Sigmoid colon (tissue), 7 donors: ENCODE data around the gene WFDC13. TPM values are rescaled to one million over a fixed set of nuclear protein-coding genes. Genes with fewer than 3 reads are reported as not detected.

Experiments used
- DNase-seq: peaks from one replicate; pipeline ENCODE4 v3.0.0-alpha.2; 2019
- H3K27ac ChIP-seq, 4 donors: fragments of 200-600 bp; sonication (generic); one replicate each; pipeline ENCODE4 v1.5.1; 2016 to 2019; ENCODE audit warnings: mild to moderate bottlenecking in 1 of 4
- H3K27me3 ChIP-seq, 3 donors: fragments of 200-600 bp; sonication (generic); one replicate each; pipeline ENCODE4 v1.5.1; 2019; ENCODE audit warnings: mild to moderate bottlenecking in 1 of 3
- H3K36me3 ChIP-seq, 4 donors: fragments of 200-600 bp; sonication (generic); one replicate each; pipeline ENCODE4 v1.5.1; 2016 to 2019
- H3K4me1 ChIP-seq, 4 donors: fragments of 200-600 bp; sonication (generic); one replicate each; pipeline ENCODE4 v1.5.1; 2017 to 2019
- H3K4me3 ChIP-seq, 4 donors: fragments of 200-600 bp; sonication (generic); one replicate each; pipeline ENCODE4 v1.5.1; 2017 to 2019; ENCODE audit warnings: mild to moderate bottlenecking in 2 of 4, moderate library complexity in 1 of 4
- H3K9me3 ChIP-seq, 4 donors: fragments of 200-600 bp in 3 of 4; sonication (generic) in 3 of 4; one replicate each; pipeline versions ENCODE4 v1.5.1 to v1.6.1; 2013 to 2019
- CTCF ChIP-seq, 4 experiments: fragments of 450-650 bp in 3 of 4; fragments of 200-600 bp in 1 of 4; IDR thresholded peaks; one replicate each; pipeline ENCODE4 v1.5.1; 2016 to 2019; ENCODE audit warnings: antibody characterized with exemption in 4 of 4, mild to moderate bottlenecking in 3 of 4, moderate library complexity in 2 of 4
- EP300 ChIP-seq, 4 donors: sonication (generic); formaldehyde crosslinking; IDR thresholded peaks; one replicate each; pipeline ENCODE4 v1.6.1; 2017; ENCODE audit warnings: antibody characterized with exemption in 4 of 4
- POLR2A ChIP-seq, 2 donors: fragments of 450-650 bp; IDR thresholded peaks; one replicate each; pipeline ENCODE4 v1.6.1; 2016; ENCODE audit warnings: antibody characterized with exemption in 2 of 2, mild to moderate bottlenecking in 2 of 2, moderate library complexity in 2 of 2
- POLR2AphosphoS5 ChIP-seq, 4 donors: sonication (generic); formaldehyde crosslinking; IDR thresholded peaks; one replicate each; pipeline ENCODE4 v1.6.1; 2017; ENCODE audit warnings: antibody characterized with exemption in 4 of 4
- WGBS, 2 donors: extraction: QIAGEN DNeasy Blood & Tissue Kit; methylation state at CpG; one replicate each; pipeline ENCODE4 v1.1.7; 2013; 5-methylcytosine and 5-hydroxymethylcytosine counted together
- intact Hi-C: fragments of 100-400 bp; cut with DNase I; formaldehyde crosslinking; loops from one replicate; pipeline ENCODE4 v1.15.1; 2023
- polyA plus RNA-seq, 3 donors: library from polyadenylated mRNA; stranded (reverse); fragments of 200-250 nt; gene quantifications; one replicate each; pipeline ENCODE4 v1.2.3, GENCODE V29; 2013
- total RNA-seq, 4 donors: library from RNA; depleted of rRNA; stranded (reverse); fragments of >200 nt; gene quantifications; one replicate each; pipeline ENCODE4 v1.1.0, GENCODE V29; 2016
- donor health status: healthy with polysubstance abuse.
- donor health status: Bipolar disorder and iron deficiency.
- donor health status: healthy.

The WFDC13 gene
- total and polyA plus RNA-seq, 7 donors, result not detected

GRCh38 chr20:45742596-45742995 lies 40.8 kb downstream of the WFDC13 start:
- Histone ChIP-seq H3K27me3 (no peaks in the 10 kb centered on the region), H3K4me3 (no peak overlapping the region), H3K36me3 (no peaks in the 10 kb centered on the region), H3K27ac (no peak overlapping the region), H3K9me3 (no peaks in the 10 kb centered on the region), H3K4me1 (no peaks in the 10 kb centered on the region)
- DNase-seq, result no peak
- 86 to 90% methylated on average over 4 of the region's 4 CpGs for WGBS, 2 donors
- intact Hi-C loops, result no loop called here
- TF ChIP-seq CTCF (IDR thresholded peaks at IDR 0.05), result no peak
- no peak for TF ChIP-seq EP300 (IDR thresholded peaks at IDR 0.05)
- no peak for TF ChIP-seq POLR2A (IDR thresholded peaks at IDR 0.05)
- no peak for TF ChIP-seq POLR2AphosphoS5 (IDR thresholded peaks at IDR 0.05)

DNA sequence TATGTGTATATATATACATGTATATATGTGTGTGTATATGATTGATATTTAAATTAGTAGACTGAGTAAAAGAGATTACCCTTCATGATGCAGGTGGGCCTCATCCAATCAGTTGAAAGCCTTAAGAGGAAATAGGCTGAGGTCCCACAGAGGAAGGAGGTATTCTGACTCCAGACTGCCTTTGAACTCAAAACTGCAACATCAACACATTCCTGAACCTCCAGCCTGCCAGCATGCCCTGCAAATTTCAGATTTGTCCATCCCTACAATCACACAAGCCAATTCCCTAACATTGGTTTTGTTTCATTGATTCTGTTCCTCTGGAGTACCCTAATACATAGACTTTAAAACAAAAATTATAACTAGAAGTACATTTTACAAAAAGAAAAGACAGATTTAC lies 43.2 kb downstream of the WFDC13 start:
- Histone ChIP-seq H3K4me1 (no peaks in the 10 kb centered on the region), H3K36me3 (no peaks in the 10 kb centered on the region), H3K27ac (no peak overlapping the region), H3K9me3 (no peaks in the 10 kb centered on the region), H3K27me3 (no peaks in the 10 kb centered on the region), H3K4me3 (no peak overlapping the region)
- intact Hi-C loops, result no loop called here
- no peak for TF ChIP-seq POLR2AphosphoS5 (IDR thresholded peaks at IDR 0.05)
- TF ChIP-seq EP300 (IDR thresholded peaks at IDR 0.05), result no peak
- TF ChIP-seq POLR2A (IDR thresholded peaks at IDR 0.05), result no peak
- TF ChIP-seq CTCF (IDR thresholded peaks at IDR 0.05), result no peak
- DNase-seq, result no peak

- Histone ChIP-seq H3K9me3 (no peaks in the 10 kb centered on the region), H3K27ac (no peak overlapping the region), H3K4me1 (no peaks in the 10 kb centered on the region), H3K27me3 (no peaks in the 10 kb centered on the region), H3K36me3 (no peaks in the 10 kb centered on the region), H3K4me3 (no peak overlapping the region)
- TF ChIP-seq POLR2AphosphoS5 (IDR thresholded peaks at IDR 0.05), result no peak
- TF ChIP-seq POLR2A (IDR thresholded peaks at IDR 0.05), result no peak
- no peak for TF ChIP-seq EP300 (IDR thresholded peaks at IDR 0.05)
- no peak for TF ChIP-seq CTCF (IDR thresholded peaks at IDR 0.05)
- 92 to 97% methylated on average over 1 of the region's 1 CpG for WGBS, 2 donors
- intact Hi-C loops, result no loop called here
- no peak for DNase-seq
Measured at GRCh38 chr20:45751721-45752120, 49.9 kb downstream of the WFDC13 start.

GRCh38 chr20:45752746-45753145 lies 50.9 kb downstream of the WFDC13 start:
- WGBS, 2 donors, result 76 to 89% methylated on average over 3 of the region's 3 CpGs
- no peak for DNase-seq
- TF ChIP-seq CTCF (IDR thresholded peaks at IDR 0.05), result no peak
- TF ChIP-seq EP300 (IDR thresholded peaks at IDR 0.05), result no peak
- TF ChIP-seq POLR2AphosphoS5 (IDR thresholded peaks at IDR 0.05), result no peak
- no peak for TF ChIP-seq POLR2A (IDR thresholded peaks at IDR 0.05)
- Histone ChIP-seq H3K36me3 (no peaks in the 10 kb centered on the region), H3K4me1 (no peaks in the 10 kb centered on the region), H3K27ac (no peak overlapping the region), H3K27me3 (no peaks in the 10 kb centered on the region), H3K9me3 (no peaks in the 10 kb centered on the region), H3K4me3 (no peak overlapping the region)
- intact Hi-C loops, result no loop called here

DNA sequence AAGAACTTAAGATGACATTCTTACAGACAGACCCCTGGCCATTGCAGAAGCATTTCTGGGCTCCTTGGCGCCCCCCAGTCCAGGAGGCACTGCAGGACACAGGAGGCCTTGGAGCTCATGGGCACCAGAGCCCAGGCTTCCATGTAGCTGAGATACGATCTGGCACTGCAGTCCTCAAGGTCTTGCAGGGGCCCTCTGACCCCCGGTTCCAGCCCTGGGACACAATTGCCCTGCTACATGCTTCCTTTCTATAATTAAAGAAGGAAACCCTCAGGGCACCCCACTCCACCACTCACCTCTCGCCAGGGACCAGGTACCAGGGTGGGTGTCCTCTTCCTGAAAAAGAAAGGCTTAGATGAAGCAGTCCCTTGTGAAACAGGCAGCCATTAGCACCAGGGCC lies 56.3 kb downstream of the WFDC13 start:
- no peaks in the 10 kb centered on the region for H3K36me3 ChIP-seq
- H3K27ac ChIP-seq, result no peak overlapping the region
- 91 to 92% methylated on average over 4 of the region's 4 CpGs for WGBS, 2 donors
- H3K9me3 ChIP-seq, result no peaks in the 10 kb centered on the region
- no peaks in the 10 kb centered on the region for H3K27me3 ChIP-seq
- DNase-seq, result no peak
- H3K4me1 ChIP-seq, result no peaks in the 10 kb centered on the region
- no peak overlapping the region for H3K4me3 ChIP-seq
- intact Hi-C loops, result no loop called here
- TF ChIP-seq POLR2AphosphoS5 (IDR thresholded peaks at IDR 0.05), result no peak
- no peak for TF ChIP-seq EP300 (IDR thresholded peaks at IDR 0.05)
- TF ChIP-seq POLR2A (IDR thresholded peaks at IDR 0.05), result no peak
- no peak for TF ChIP-seq CTCF (IDR thresholded peaks at IDR 0.05)
